Astrocyte (in vitro differentiated cells and primary cell): ENCODE measurements around the gene LRWD1. TPM values are rescaled to one million over a fixed set of nuclear protein-coding genes. Genes with fewer than 3 reads are reported as not detected.
"Not testable (repeated sequence)": the region's sequence is repeated elsewhere in the genome, so short reads cannot be mapped to it uniquely, and the experiment has no call there.

Source experiments
- DNase-seq: peaks from one replicate; pipeline ENCODE4 v3.0.0-alpha.2; 2010; ENCODE audit warnings: low read depth
- FAIRE-seq: peaks from 2 replicates; lab custom pipeline; 2011; peaks lifted over from hg19 to GRCh38; lab: Jason Lieb, UNC
- H2AFZ ChIP-seq: 2 replicates; pipeline ENCODE4 v1.6.0; 2012; ENCODE audit warnings: low read depth, low read length, inconsistent platforms
- H3K27ac ChIP-seq: 2 replicates; pipeline ENCODE4 v1.5.1; 2011; ENCODE audit warnings: low read depth, low read length, inconsistent platforms
- H3K27me3 ChIP-seq: 2 replicates; pipeline ENCODE4 v1.6.0; 2011; ENCODE audit warnings: low read length, inconsistent platforms; ENCODE audit not compliant: insufficient read depth
- H3K36me3 ChIP-seq: 2 replicates; pipeline ENCODE4 v1.5.1; 2011; ENCODE audit warnings: low read length, inconsistent platforms; ENCODE audit not compliant: insufficient read depth
- H3K4me1 ChIP-seq: 2 replicates; pipeline ENCODE4 v1.5.1; 2011; ENCODE audit warnings: low read length, inconsistent platforms; ENCODE audit not compliant: insufficient read depth
- H3K4me2 ChIP-seq: 2 replicates; pipeline ENCODE4 v1.6.0; 2012; ENCODE audit warnings: low read length, inconsistent platforms
- H3K4me3 ChIP-seq: 2 replicates; pipeline ENCODE4 v1.5.1; 2011; ENCODE audit warnings: low read depth, mild to moderate bottlenecking, low read length, inconsistent platforms; ENCODE audit not compliant: insufficient read depth
- H3K79me2 ChIP-seq: 2 replicates; pipeline ENCODE4 v1.6.0; 2012; ENCODE audit warnings: mild to moderate bottlenecking, low read length, inconsistent platforms; ENCODE audit not compliant: insufficient read depth
- H3K9ac ChIP-seq: 2 replicates; pipeline ENCODE4 v1.6.0; 2012; ENCODE audit warnings: mild to moderate bottlenecking, low read length, inconsistent platforms
- H3K9me3 ChIP-seq: 2 replicates; pipeline ENCODE4 v1.5.1; 2012; ENCODE audit warnings: low read depth, mild to moderate bottlenecking, low read length, inconsistent platforms; ENCODE audit not compliant: insufficient read depth
- H4K20me1 ChIP-seq: 2 replicates; pipeline ENCODE4 v1.6.0; 2012; ENCODE audit warnings: low read length, inconsistent platforms; ENCODE audit not compliant: insufficient read depth
- H3K27ac Mint-ChIP-seq: one replicate; pipeline ENCODE4 v1.8.0; 2021; ENCODE audit warnings: mild to moderate bottlenecking, mixed read lengths; ENCODE audit not compliant: unreplicated experiment
- H3K27me3 Mint-ChIP-seq: one replicate; pipeline ENCODE4 v1.8.0; 2021; ENCODE audit warnings: low read depth, mixed read lengths; ENCODE audit not compliant: unreplicated experiment
- H3K36me3 Mint-ChIP-seq: one replicate; pipeline ENCODE4 v1.8.0; 2021; ENCODE audit warnings: low read depth, mixed read lengths; ENCODE audit not compliant: unreplicated experiment
- H3K4me1 Mint-ChIP-seq: one replicate; pipeline ENCODE4 v1.8.0; 2021; ENCODE audit warnings: low read depth, mixed read lengths; ENCODE audit not compliant: unreplicated experiment
- H3K4me3 Mint-ChIP-seq: one replicate; pipeline ENCODE4 v1.8.0; 2021; ENCODE audit warnings: mild to moderate bottlenecking, moderate library complexity, mixed read lengths; ENCODE audit not compliant: unreplicated experiment
- H3K9me3 Mint-ChIP-seq: one replicate; pipeline ENCODE4 v1.8.0; 2021; ENCODE audit warnings: mild to moderate bottlenecking, mixed read lengths; ENCODE audit not compliant: unreplicated experiment
- total RNA-seq: library from RNA; stranded (reverse); gene quantifications from 2 replicates; pipeline ENCODE4 v1.2.1, GENCODE V29; 2021

LRWD1 gene
- total RNA-seq, 1 donor from 2014 or later: 26.2 TPM

DNA sequence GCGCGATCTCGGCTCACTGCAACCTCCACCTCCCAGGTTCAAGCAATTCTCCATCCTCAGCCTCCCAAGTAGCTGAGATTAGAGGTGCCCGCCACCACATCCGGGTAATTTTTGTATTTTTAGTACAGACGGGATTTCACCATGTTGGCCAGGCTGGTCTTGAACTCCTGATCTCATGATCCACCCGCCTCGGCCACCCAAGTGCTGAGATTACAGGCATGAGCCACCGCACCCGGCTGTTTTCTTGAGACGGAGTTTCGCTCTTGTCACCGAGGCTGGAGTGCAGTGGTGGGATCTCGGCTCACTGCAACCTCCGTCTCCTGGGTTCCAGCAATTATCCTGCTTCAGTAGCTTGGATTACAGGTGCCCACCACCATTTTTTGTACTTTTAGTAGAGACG, 33.5 kb downstream of the LRWD1 start:
- H3K27ac Mint-ChIP-seq, H3K9ac ChIP-seq, H3K36me3 ChIP-seq, FAIRE-seq, H4K20me1 ChIP-seq, H3K27ac ChIP-seq, H3K79me2 ChIP-seq, H3K4me1 Mint-ChIP-seq, DNase-seq, H3K4me2 ChIP-seq, H2AFZ ChIP-seq, H3K9me3 ChIP-seq, H3K4me1 ChIP-seq, H3K4me3 Mint-ChIP-seq, H3K27me3 Mint-ChIP-seq, H3K9me3 Mint-ChIP-seq, H3K27me3 ChIP-seq, H3K4me3 ChIP-seq, H3K36me3 Mint-ChIP-seq: not testable (repeated sequence)

DNA sequence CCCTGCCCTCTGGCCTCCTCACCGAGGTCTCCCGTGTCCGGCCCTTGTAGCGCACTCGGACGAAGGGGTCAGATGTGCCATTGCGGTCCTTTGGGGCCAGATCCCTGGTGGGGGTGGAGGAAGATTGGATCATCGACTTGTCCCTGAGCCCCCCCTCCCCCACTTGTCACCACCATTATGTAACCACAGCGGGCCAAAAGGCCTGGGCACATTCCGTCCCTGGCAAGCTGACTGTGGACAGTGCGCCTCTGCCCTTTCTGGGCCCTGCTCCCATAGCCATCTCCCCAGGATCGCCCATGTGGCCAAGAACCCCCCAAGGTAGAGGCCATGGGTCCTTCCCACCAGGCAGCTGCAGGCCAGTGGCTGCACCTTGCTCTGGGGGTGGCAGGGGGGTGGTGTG, 38.4 kb downstream of the LRWD1 start:
- H3K27me3 ChIP-seq, H2AFZ ChIP-seq, H3K4me3 Mint-ChIP-seq, H3K27ac ChIP-seq, H4K20me1 ChIP-seq, DNase-seq, H3K4me2 ChIP-seq, H3K27me3 Mint-ChIP-seq, H3K27ac Mint-ChIP-seq, H3K36me3 Mint-ChIP-seq, H3K9ac ChIP-seq, H3K79me2 ChIP-seq, H3K9me3 ChIP-seq, FAIRE-seq, H3K4me3 ChIP-seq, H3K4me1 Mint-ChIP-seq, H3K36me3 ChIP-seq, H3K4me1 ChIP-seq, H3K9me3 Mint-ChIP-seq: not testable (repeated sequence)

- peak overlapping the region; percentile 86 for H3K27ac ChIP-seq
- H3K4me2 ChIP-seq: peak overlapping the region; percentile 50
- H4K20me1 ChIP-seq, H3K4me1 ChIP-seq, H3K27ac Mint-ChIP-seq, H3K36me3 ChIP-seq, H2AFZ ChIP-seq, H3K4me3 ChIP-seq, H3K36me3 Mint-ChIP-seq, H3K4me1 Mint-ChIP-seq, FAIRE-seq, H3K9me3 ChIP-seq, H3K27me3 ChIP-seq, H3K27me3 Mint-ChIP-seq, H3K9me3 Mint-ChIP-seq, H3K4me3 Mint-ChIP-seq, H3K79me2 ChIP-seq, DNase-seq: not testable (repeated sequence)
- peak overlapping the region; percentile 67 for H3K9ac ChIP-seq
These were observed 40.8 kb downstream of the LRWD1 start for GRCh38 chr7:102505298-102506185.

DNA sequence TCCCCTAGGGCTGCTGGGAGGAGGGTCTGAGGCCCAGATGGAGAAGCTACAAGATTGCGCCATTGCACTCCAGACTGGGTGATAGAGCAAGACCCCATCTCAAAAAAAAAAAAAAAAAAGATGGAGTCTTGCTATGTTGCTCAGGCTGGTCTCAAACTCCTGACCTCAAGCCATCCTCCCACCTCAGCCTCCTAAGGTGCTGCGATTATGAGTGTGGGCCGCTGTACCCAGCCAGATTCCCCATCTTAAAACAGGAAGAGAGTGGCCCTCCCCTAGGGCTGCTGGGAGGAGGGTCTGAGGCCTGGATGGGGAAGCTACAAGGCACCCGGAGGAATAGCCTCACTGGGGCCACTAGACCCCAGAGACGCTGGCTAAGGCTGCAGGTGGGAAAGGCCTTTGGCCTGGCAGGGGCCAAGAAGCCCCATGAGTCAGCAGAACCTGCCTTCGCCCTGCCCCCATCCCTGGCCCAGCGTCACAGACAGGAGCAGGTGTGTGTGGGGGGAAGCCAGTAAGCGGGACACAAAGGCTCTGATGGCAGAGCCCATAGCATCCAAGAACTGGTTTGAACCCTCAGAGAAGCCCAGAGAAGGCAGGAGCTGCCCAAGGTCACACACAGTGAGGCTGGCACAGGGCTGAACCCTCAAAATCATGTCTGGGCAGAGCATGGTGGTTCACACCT, 42.8 kb downstream of the LRWD1 start:
- H3K36me3 Mint-ChIP-seq, H3K9me3 ChIP-seq, H3K79me2 ChIP-seq, H3K4me2 ChIP-seq, DNase-seq, H3K4me1 ChIP-seq, H3K9ac ChIP-seq, H3K4me1 Mint-ChIP-seq, H3K27ac Mint-ChIP-seq, H3K4me3 ChIP-seq, H2AFZ ChIP-seq, H3K27me3 Mint-ChIP-seq, H3K9me3 Mint-ChIP-seq, H3K4me3 Mint-ChIP-seq, H4K20me1 ChIP-seq, H3K36me3 ChIP-seq, FAIRE-seq, H3K27me3 ChIP-seq, H3K27ac ChIP-seq: not testable (repeated sequence)

DNA sequence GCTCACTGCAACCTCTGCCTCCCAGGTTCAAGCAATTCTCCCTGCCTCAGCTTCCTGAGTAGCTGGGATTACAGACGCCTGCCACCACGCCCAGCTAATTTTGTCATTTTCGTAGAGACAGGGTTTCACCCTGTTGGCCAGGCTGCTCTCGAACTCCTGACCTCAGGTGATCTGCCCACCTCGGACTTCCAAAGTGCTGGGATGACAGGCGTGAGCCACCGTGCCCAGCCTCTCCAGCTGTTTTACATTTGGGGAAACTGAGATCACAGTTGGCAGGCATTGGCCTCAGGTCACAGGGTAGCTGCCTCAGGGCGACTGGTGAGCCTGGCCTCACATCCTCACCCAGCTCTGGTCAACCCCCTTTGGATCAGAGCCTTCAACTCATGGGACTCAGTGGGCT, 45.8 kb downstream of the LRWD1 start:
- not testable (repeated sequence) for FAIRE-seq, H3K36me3 ChIP-seq, H3K27ac ChIP-seq, H3K4me2 ChIP-seq, H3K4me1 ChIP-seq, H3K4me3 ChIP-seq, H2AFZ ChIP-seq, H3K4me1 Mint-ChIP-seq, H3K9ac ChIP-seq, H3K27me3 Mint-ChIP-seq, H3K27ac Mint-ChIP-seq, H3K9me3 Mint-ChIP-seq, H3K27me3 ChIP-seq, H3K36me3 Mint-ChIP-seq, H4K20me1 ChIP-seq, H3K79me2 ChIP-seq, H3K9me3 ChIP-seq, H3K4me3 Mint-ChIP-seq, DNase-seq
